GM19193 (cell line): ENCODE results near the gene RPS6KB2.

Experiments
- POLR2A ChIP-seq: IDR thresholded peaks from 4 replicates; pipeline ENCODE4 v1.6.1; 2011; ENCODE audit not compliant: insufficient read depth, insufficient read length; ENCODE audit errors: extremely low read depth

Gene RPS6KB2

DNA sequence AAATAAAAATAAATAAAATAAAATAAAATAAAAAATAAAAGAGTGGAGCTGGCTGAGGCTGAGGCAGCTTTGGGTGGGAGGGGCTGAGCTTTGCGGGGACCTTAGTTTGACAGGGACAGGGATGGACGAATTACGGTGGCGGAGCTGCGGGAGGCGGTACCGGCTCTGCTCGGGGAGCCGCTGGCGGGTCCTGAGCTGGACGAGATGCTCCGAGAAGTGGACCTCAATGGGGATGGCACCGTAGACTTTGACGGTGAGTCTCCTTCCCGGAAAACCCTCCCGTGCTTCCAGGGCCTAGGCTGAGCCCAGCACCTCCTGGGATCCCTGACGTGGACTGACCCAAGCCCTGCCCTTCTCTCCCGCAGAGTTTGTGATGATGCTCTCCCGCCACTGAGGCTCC, 30.0 kb downstream of the RPS6KB2 start:
- no peak for TF ChIP-seq POLR2A

- no peak for TF ChIP-seq POLR2A
Observed at GRCh38 chr11:67463186-67463585, 34.9 kb downstream of the RPS6KB2 start.

- TF ChIP-seq POLR2A = no peak
Observed at GRCh38 chr11:67463680-67464410, 35.6 kb downstream of the RPS6KB2 start.

DNA sequence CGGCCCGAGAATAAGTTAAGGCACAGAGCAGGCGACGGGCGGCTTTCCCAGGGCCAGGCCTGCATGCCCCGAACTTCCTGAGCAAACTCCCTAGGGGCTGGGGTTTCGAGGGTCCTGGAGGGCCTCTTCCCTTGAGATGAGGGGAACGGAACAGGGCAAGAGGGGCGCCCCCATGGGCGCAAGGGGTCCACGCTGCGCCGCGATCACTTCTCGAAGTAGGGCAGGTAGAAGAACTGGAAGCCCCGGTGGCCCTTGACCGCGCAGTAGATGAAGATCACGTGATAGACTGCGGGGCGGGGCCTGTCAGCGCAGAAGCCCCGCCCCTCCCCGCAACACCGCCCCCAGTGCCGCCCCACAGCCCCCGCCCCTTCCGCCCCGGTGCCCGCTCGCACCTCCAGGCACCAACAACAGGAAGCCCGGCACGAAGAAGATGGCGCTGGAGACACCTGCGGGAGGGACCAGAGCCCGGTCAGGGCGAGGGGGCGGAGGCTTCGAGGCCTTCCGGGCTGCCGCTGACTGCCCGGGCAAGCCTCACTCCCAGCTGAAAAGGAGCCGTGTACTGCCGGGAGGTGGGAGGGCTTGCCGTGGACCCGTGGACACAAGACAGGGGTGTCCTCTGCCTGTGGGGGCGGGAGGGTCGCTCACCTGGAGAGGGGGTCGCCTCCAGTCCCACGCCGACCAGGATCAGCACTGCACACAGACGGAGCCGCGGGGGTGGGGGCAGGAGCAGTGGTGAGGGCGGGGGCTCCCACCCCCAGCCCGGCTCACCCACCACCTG, 36.3 kb downstream of the RPS6KB2 start:
- TF ChIP-seq POLR2A = peak; percentile 88

DNA sequence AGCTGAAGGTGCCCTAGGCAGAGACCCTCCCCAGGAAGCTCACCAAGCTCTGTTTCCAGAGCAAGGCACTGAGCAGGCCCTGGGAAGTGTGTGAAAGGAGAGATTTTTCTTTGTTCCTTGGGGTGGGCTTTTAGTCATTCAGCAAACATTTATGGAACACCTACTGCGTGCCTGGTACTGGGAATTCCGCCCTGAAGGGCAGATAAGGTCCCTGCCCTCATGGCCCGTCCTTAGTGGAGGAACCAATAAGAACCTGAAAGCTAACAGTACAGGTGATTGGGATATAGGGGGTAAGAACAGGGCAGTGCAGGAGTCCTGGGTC, 36.9 kb downstream of the RPS6KB2 start:
- TF ChIP-seq POLR2A = no peak

DNA sequence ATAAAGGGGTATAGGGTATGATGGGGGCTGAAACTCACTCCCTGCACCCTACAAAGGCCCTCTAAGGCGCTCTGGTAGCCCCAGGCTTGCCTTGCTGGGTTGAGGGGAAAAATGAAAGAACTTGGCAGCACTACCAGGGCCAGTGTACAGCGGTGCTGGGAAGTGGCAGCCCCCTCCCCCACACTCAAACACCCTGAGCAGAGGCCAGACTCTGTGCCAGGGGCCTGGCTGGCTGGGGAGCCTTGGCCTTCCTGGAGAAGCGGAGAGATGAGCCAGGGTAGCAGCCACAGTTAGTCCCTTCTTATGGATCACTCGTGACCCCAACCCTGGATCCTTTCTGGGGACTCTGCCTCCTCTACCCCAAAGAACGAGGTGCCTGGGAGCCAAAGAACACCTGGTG, 38.1 kb downstream of the RPS6KB2 start:
- no peak for TF ChIP-seq POLR2A

- no peak for TF ChIP-seq POLR2A
Observed at GRCh38 chr11:67466962-67467771, 38.9 kb downstream of the RPS6KB2 start.

DNA sequence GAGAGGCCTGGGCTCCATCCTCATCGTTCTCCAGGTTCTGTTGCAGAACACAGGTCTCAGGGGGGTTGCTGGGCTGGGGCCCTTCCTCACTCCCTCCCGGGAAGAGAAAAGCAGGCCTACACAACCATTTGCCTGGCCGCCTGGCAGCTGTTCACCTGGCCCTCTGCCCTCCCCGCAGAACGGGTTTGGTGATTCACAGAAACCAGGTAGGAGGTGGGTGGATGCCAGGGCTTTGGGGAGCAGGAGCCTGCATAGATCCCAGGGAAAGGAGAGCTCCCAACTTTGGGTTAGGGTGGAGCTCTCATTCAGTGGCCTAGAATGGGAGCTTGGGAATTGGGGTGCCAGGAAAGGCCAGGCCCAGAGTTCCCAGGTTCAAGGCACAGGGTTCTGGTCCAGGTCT, 39.8 kb downstream of the RPS6KB2 start:
- TF ChIP-seq POLR2A = no peak

DNA sequence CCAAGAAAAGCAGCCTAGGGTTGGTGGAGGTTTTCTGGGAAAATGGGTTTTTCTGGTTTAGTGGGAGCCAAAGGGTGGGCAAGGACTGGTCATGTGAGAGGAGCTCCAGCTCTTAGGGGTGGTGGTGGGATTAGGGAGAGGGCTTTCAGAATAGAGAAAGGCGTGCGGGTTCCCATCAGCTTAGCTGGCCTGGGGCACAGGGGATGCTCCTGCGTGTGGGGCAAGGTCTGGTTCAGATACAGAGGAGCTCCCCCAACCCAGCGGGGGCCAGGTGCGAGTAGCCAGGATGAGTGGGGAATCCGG, 40.1 kb downstream of the RPS6KB2 start:
- no peak for TF ChIP-seq POLR2A

GRCh38 chr11:67468759-67469507, 40.6 kb downstream of the RPS6KB2 start, which contains the start of gene TMEM134:
Gene TMEM134 (minus strand): TSS chr11:67469251. CDS start chr11:67469192, 59 bp downstream.
- TF ChIP-seq POLR2A = peak; percentile 81

- no peak for TF ChIP-seq POLR2A
Observed at GRCh38 chr11:67469508-67469811, 41.2 kb downstream of the RPS6KB2 start.

- no peak for TF ChIP-seq POLR2A
Observed at GRCh38 chr11:67470337-67471002, 42.2 kb downstream of the RPS6KB2 start.

GRCh38 chr11:67472882-67473281, 44.6 kb downstream of the RPS6KB2 start:
- no peak for TF ChIP-seq POLR2A

GRCh38 chr11:67482275-67482826, 54.1 kb downstream of the RPS6KB2 start:
- TF ChIP-seq POLR2A = no peak

DNA sequence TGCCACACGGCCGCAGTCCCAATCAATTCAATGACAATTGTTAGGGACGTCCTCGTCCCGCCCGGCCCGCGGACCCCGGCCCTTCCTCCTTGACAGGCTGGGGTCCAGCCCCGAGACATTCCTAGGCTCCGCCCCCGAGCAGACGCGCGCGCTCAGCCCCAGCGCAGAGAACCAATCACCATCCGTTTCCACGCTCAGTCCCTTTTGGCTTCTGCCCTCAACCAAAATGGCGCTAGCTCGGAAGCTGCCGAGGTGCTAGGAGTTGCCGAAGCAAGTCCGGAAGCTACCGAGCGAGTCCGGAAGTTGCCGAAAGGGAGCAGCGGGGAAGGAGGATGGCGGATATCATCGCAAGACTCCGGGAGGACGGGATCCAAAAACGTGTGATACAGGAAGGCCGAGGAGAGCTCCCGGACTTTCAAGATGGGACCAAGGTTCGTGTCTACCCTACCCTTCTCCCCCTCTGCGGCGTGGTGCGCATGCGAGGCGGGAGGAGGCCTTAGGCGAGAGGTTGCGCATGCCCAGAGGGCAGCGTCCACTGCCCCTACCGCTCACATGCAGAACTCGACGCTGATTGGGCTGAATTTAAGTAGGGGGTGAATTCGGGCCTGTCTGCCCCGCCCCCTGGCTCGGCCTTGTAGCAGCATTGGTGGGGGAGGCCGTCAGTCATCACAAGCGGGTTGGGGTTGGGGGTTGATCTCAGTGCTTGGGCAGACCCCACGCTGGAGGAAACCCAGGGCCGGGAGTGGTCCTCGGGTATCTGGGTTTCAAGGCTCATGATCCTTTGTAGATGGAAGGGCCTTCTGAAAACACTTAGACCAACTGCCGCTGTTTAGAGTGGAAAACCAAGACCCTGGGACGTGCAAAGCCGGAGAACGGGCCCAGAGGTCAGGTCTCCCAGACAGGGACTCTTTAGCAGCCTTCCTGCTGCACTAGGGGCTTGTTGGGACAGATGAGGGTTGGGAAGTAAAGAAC, 54.8 kb downstream of the RPS6KB2 start, which contains the start of gene AIP:
Gene AIP (plus strand): TSS at position 200 of the 972 bp plus-strand sequence. CDS start 133 bp downstream, at position 333.
- peak; percentile 72 for TF ChIP-seq POLR2A
